Astrocyte of the cerebellum (primary cell): ENCODE results near the gene VSTM4.

ENCODE experiments used
- DNase-seq: peaks from one replicate; pipeline ENCODE4 v3.0.0-alpha.2; 2011; ENCODE audit warnings: low read depth
- H3K4me3 ChIP-seq: 2 replicates; pipeline ENCODE4 v1.5.1; 2011; ENCODE audit warnings: mild to moderate bottlenecking, low read depth, low read length, moderate library complexity
- in situ Hi-C: cut with HindIII; loops from 2 replicates; pipeline ENCODE4 v1.10.0; 2017; ENCODE audit warnings: low sequenced_read_pairs
- TF ChIP-seq, protein P1 (sequence below): IDR thresholded peaks from 2 replicates; pipeline ENCODE4 v1.5.1; 2012; ENCODE audit warnings: low read length, low read depth, moderate library complexity, mild to moderate bottlenecking; ENCODE audit errors: missing control alignments

The VSTM4 gene

DNA sequence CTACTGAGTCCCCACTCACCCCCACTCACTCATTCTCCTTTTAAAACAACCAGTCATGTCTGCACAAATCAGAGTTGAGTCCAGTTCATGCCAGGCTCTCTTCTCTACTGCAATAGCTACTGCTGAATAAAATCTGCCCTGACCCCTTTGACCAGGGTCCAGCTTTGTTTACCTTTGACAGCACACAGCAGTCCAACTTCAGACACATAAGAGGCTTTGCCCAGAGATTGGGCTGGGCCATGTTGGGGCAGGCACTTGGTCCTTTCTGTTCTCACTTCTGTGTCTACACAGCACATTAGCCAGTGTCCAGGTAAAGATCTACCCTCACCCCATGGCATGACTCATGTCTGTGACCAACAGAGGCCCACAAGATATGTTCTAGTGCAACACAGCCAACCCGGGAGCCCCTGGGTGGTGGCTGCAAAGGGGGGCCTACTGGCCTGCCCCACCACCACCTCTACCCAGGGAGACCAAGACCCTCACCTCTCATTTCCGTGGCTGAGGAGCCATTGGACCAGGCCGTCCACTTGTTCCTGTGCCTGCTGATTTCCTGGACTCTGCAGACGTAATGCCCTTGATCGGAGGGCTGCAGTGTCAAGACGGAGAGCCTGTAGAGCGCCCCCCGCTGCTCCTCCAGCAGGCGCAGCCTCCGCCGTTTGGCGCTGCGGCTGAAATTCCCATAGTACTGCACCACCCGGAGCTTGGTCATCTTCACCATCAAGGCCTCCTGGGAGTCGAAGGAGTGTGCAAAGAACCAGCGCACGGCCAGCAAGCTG lies 8.0 kb downstream of the VSTM4 start:
- TF ChIP-seq, protein P1, sequence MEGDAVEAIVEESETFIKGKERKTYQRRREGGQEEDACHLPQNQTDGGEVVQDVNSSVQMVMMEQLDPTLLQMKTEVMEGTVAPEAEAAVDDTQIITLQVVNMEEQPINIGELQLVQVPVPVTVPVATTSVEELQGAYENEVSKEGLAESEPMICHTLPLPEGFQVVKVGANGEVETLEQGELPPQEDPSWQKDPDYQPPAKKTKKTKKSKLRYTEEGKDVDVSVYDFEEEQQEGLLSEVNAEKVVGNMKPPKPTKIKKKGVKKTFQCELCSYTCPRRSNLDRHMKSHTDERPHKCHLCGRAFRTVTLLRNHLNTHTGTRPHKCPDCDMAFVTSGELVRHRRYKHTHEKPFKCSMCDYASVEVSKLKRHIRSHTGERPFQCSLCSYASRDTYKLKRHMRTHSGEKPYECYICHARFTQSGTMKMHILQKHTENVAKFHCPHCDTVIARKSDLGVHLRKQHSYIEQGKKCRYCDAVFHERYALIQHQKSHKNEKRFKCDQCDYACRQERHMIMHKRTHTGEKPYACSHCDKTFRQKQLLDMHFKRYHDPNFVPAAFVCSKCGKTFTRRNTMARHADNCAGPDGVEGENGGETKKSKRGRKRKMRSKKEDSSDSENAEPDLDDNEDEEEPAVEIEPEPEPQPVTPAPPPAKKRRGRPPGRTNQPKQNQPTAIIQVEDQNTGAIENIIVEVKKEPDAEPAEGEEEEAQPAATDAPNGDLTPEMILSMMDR, result no peak
- no peak overlapping the region for H3K4me3 ChIP-seq
- in situ Hi-C loops, result no loop called here
- DNase-seq, result no peak

DNA sequence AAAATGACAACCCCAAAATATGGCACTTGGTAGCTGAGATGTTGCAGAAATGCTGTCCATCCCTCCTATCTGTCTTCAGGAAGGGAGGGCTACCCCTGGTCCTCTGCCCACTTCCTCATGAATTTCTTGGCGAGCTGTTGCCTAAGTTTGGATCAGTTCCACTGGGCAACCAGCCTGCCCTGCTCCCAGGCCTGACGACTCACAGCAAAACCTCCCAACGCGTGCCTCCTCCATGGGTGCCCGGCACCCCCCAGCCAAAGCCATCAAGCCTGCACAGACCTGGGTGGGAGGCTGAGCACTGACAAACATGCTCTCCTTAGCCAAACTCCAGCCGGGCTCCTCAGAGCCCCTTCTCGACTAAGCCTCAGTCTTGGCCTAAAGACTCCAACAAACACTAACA lies 8.9 kb downstream of the VSTM4 start:
- in situ Hi-C loops, result no loop called here
- H3K4me3 ChIP-seq, result no peak overlapping the region
- TF ChIP-seq, protein P1, result no peak
- DNase-seq, result no peak

DNA sequence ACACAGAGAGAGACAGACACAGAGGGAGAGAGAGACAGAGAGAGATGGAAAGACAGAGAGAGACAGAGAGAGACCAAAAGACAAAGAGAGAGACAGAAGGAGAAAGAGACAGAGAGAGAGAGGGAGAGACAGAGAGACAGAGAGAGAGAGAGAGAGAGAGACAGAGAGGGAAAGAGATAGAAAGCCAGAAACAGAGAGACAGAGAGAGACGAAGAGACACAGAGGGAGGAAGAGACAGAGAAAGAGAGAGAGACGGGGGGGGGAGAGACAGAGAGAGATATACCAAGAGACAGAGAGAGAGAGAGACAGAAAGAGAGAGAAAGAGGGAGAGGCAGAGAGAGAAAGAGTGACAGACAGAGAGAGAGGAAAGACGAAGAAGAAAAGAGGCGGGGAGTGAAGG lies 10.2 kb downstream of the VSTM4 start:
- no peak overlapping the region for H3K4me3 ChIP-seq
- no peak for DNase-seq
- in situ Hi-C loops, result no loop called here
- TF ChIP-seq, protein P1, result no peak

DNA sequence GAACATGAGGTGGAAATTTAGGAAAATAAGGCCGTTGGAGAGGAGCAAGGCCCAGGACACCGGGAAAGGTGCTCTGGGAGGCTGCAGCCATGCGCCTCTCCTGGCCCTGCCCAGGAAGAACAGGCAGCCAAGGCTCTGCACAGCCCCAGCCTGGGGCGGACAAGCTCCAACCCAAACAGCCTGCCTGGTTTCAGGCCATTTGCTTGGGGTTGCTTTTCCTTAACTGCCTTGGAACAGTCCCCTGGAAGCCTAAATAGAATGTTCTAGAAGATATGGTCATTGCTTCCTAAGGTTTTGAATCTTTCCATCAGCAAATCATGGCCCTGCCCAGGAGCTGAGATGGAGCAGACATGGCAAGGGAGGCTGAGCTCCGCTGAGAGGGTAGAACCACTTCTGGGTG lies 11.0 kb downstream of the VSTM4 start:
- in situ Hi-C loops, result no loop called here
- TF ChIP-seq, protein P1, result no peak
- DNase-seq, result no peak
- no peak overlapping the region for H3K4me3 ChIP-seq

DNA sequence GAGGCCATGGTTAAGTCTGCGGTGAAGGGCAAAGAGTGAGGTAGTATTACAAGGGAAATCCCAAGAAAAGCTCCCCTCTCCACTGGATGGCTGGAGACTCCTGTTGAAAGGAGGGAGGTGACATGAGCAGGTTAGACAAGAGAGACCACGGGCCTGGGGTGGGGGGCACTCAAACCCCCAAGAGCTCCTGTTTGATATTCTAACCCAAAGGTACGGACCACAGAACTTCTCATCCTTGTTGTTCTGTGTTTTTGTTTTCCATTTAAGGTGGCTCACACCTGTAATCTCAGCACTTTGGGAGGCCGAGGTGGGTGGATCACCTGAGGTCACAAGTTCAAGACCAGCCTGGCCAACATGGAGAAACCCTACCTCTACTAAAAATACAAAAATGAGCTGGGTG lies 11.6 kb downstream of the VSTM4 start:
- in situ Hi-C loops, result no loop called here
- H3K4me3 ChIP-seq, result no peak overlapping the region
- TF ChIP-seq, protein P1, result no peak
- no peak for DNase-seq

DNA sequence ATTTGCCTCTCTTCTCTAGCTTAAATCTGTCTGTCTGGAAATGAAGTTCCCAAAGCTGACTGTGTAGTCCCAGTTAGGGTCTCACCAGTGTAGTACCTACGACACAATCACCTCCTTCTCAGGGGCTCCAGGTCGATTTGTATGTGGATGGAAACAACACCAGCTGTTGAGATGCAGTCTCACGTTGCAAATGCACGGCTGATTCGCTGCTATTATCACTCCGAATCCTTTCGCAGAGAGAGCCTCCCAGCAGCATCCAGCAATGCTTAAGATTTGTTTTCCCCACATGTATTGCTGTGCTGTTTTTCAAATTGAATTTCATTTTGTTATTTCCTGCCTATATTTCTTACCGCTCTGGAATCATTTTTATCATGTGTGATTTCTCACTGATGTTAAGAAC lies 16.3 kb downstream of the VSTM4 start:
- no peak for DNase-seq
- no peak overlapping the region for H3K4me3 ChIP-seq
- TF ChIP-seq, protein P1, result no peak
- in situ Hi-C loops, result no loop called here
